K562 (cell line): Measurements from ENCODE around the gene HSD17B1. TPM values are rescaled to one million over a fixed set of nuclear protein-coding genes. Genes with fewer than 3 reads are reported as not detected.
A peak's percentile ranks its signal among the peaks of the same experiment; 100 is the strongest.

Experiments
- HBP1 ChIP-seq: fragments of 450-650 bp; formaldehyde crosslinking; IDR thresholded peaks from 2 replicates; pipeline ENCODE4 v1.4.0; 2022; ENCODE audit warnings: missing genetic modification characterization
- MAZ ChIP-seq, 2 experiments: fragments of 450-650 bp in 1 of 2; sonication (generic) in 1 of 2; formaldehyde crosslinking; IDR thresholded peaks in 1 of 2; conservative IDR thresholded peaks in 1 of 2; 2 replicates each; pipeline versions ENCODE4 v1.4.0 to v1.5.0; 2020; ENCODE audit warnings: mild to moderate bottlenecking in 1 of 2, missing genetic modification reagents in 1 of 2
- RCOR1 ChIP-seq, 2 experiments: IDR thresholded peaks; 2 replicates each; pipeline ENCODE4 v1.6.1; 2012; ENCODE audit warnings: low read depth in 2 of 2, low read length in 2 of 2, borderline replicate concordance in 1 of 2, improper control_type of control experiment in 1 of 2
- REST ChIP-seq, 2 experiments: fragments of 450-650 bp; formaldehyde crosslinking in 1 of 2; IDR thresholded peaks; 2 replicates each; pipeline versions ENCODE4 v1.4.0 to v1.6.1; 2014 to 2020; ENCODE audit warnings: mild to moderate bottlenecking in 2 of 2, borderline replicate concordance in 1 of 2, low read depth in 1 of 2
- ZNF277 ChIP-seq: fragments of 250-450 bp; sonication (Bioruptor Pico); IDR thresholded peaks from 2 replicates; pipeline ENCODE4 v1.8.0; 2022; ENCODE audit warnings: inconsistent platforms, mild to moderate bottlenecking, moderate library complexity, borderline replicate concordance
- polyA plus RNA-seq, 8 experiments: library from polyadenylated mRNA; depleted of rRNA in 4 of 8; stranded (reverse) in 5 of 8; unstranded in 3 of 8; fragments of >200 nt; fragmentation: Nextera tagmentation in 2 of 8; fragmentation: Illumina TruSeq in 1 of 8; extraction: Ambion mirVana in 2 of 8; extraction: Trizol in 1 of 8; gene quantifications; 2 replicates each; pipeline versions ENCODE4 v1.2.1 to v1.2.3, GENCODE V29; 2011 to 2014; ENCODE audit warnings: inconsistent platforms in 1 of 8, missing spikeins in 1 of 8
- total RNA-seq, 7 experiments: library from RNA; depleted of rRNA in 6 of 7; stranded (reverse); fragments of >200 nt in 6 of 7; fragmentation: Illumina TruSeq in 2 of 7; extraction: Trizol in 2 of 7; gene quantifications; 2 replicates each; pipeline versions ENCODE4 v1.2.1 to v1.2.3, GENCODE V29; 2011 to 2021; ENCODE audit warnings: low replicate concordance in 1 of 7

Gene HSD17B1
- total and polyA plus RNA-seq, 9 of the 15 experiments (the other 6 are each of a cell fraction or from before 2014, with no cell fraction given) = 0.55 to 21.1 (median 3.6) TPM

GRCh38 chr17:42578282-42578869 is 25.7 kb downstream of the HSD17B1 start (continued):
- TF ChIP-seq HBP1 = no peak
- peak in 1 of 2 experiments; percentile 23; a peak in 1 of 4 replicates for TF ChIP-seq RCOR1 (IDR thresholded peaks at IDR 0.05; ENCODE audit: borderline replicate concordance in 1 of 2, low read depth in 2 of 2, low read length in 2 of 2)
- no peak for TF ChIP-seq ZNF277 (CRISPR knock-in tag)
- TF ChIP-seq REST (IDR thresholded peaks at IDR 0.05; ENCODE audit: borderline replicate concordance) = peak; percentile 82
- TF ChIP-seq REST (CRISPR knock-in tag; IDR thresholded peaks at IDR 0.05; ENCODE audit: low read depth) = no peak
- TF ChIP-seq MAZ (CRISPR knock-in tag; conservative IDR thresholded peaks at IDR 0.05 in 1 of 2, IDR thresholded peaks at IDR 0.05 in 1 of 2) = peak; percentile 12 to 93; a peak in 2 of 4 replicates
